ENCODE results near the gene LRMDA.
A peak's percentile ranks its signal among the peaks of the same experiment; 100 is the strongest.

Gene LRMDA

GRCh38 chr10:75658496-75658895 is 227.1 kb downstream of the LRMDA start:
- H3K36me3 Mint-ChIP-seq (ENCODE audit: low read depth), result peaks cover 6% of the 10 kb centered on the region
- H3K4me1 Mint-ChIP-seq, result peaks cover 78% of the 10 kb centered on the region
- H3K27ac Mint-ChIP-seq, result no peak overlapping the region
- peaks cover 3% of the 10 kb centered on the region for H3K9me3 Mint-ChIP-seq
- no peak for DNase-seq
- TF ChIP-seq CTCF (IDR thresholded peaks at IDR 0.05), result no peak
- H3K4me3 Mint-ChIP-seq, result no peak overlapping the region
- peaks cover 7% of the 10 kb centered on the region for H3K27me3 Mint-ChIP-seq (ENCODE audit: low read depth, poor library complexity)

GRCh38 chr10:75658915-75659314 is 227.5 kb downstream of the LRMDA start:
- TF ChIP-seq CTCF (IDR thresholded peaks at IDR 0.05), result no peak
- peaks cover 79% of the 10 kb centered on the region for H3K4me1 Mint-ChIP-seq
- H3K4me3 Mint-ChIP-seq, result no peak overlapping the region
- H3K9me3 Mint-ChIP-seq, result peaks cover 3% of the 10 kb centered on the region
- H3K27ac Mint-ChIP-seq, result no peak overlapping the region
- H3K36me3 Mint-ChIP-seq (ENCODE audit: low read depth), result peaks cover 6% of the 10 kb centered on the region
- no peak for DNase-seq
- H3K27me3 Mint-ChIP-seq (ENCODE audit: low read depth, poor library complexity), result peaks cover 7% of the 10 kb centered on the region

- peak overlapping the region; percentile 43 for H3K27ac Mint-ChIP-seq
- peaks cover 7% of the 10 kb centered on the region for H3K27me3 Mint-ChIP-seq (ENCODE audit: low read depth, poor library complexity)
- DNase-seq, result peak; percentile 54
- peaks cover 73% of the 10 kb centered on the region for H3K4me1 Mint-ChIP-seq
- H3K4me3 Mint-ChIP-seq, result peak overlapping the region; percentile 50
- H3K36me3 Mint-ChIP-seq (ENCODE audit: low read depth), result no peaks in the 10 kb centered on the region
- TF ChIP-seq CTCF (IDR thresholded peaks at IDR 0.05), result no peak
- peaks cover 2% of the 10 kb centered on the region for H3K9me3 Mint-ChIP-seq
Measured at GRCh38 chr10:75660823-75661222, 229.4 kb downstream of the LRMDA start.

- no peak overlapping the region for H3K27ac Mint-ChIP-seq
- no peaks in the 10 kb centered on the region for H3K36me3 Mint-ChIP-seq (ENCODE audit: low read depth)
- no peak for TF ChIP-seq CTCF (IDR thresholded peaks at IDR 0.05)
- DNase-seq, result no peak
- H3K27me3 Mint-ChIP-seq (ENCODE audit: low read depth, poor library complexity), result peaks cover 7% of the 10 kb centered on the region
- H3K4me3 Mint-ChIP-seq, result no peak overlapping the region
- H3K4me1 Mint-ChIP-seq, result peaks cover 54% of the 10 kb centered on the region
- no peaks in the 10 kb centered on the region for H3K9me3 Mint-ChIP-seq
Measured at GRCh38 chr10:75662715-75663114, 231.3 kb downstream of the LRMDA start.

GRCh38 chr10:75663947-75664664 is 232.7 kb downstream of the LRMDA start:
- H3K36me3 Mint-ChIP-seq (ENCODE audit: low read depth), result no peaks in the 10 kb centered on the region
- H3K4me3 Mint-ChIP-seq, result no peak overlapping the region
- peaks cover 4% of the 10 kb centered on the region for H3K27me3 Mint-ChIP-seq (ENCODE audit: low read depth, poor library complexity)
- no peak for DNase-seq
- no peak overlapping the region for H3K27ac Mint-ChIP-seq
- no peak for TF ChIP-seq CTCF (IDR thresholded peaks at IDR 0.05)
- H3K4me1 Mint-ChIP-seq, result peaks cover 46% of the 10 kb centered on the region
- H3K9me3 Mint-ChIP-seq, result peaks cover 3% of the 10 kb centered on the region

GRCh38 chr10:75664968-75665367 is 233.5 kb downstream of the LRMDA start:
- no peak for DNase-seq
- H3K4me3 Mint-ChIP-seq, result no peak overlapping the region
- peaks cover 2% of the 10 kb centered on the region for H3K36me3 Mint-ChIP-seq (ENCODE audit: low read depth)
- H3K27me3 Mint-ChIP-seq (ENCODE audit: low read depth, poor library complexity), result no peaks in the 10 kb centered on the region
- H3K27ac Mint-ChIP-seq, result no peak overlapping the region
- H3K4me1 Mint-ChIP-seq, result peaks cover 39% of the 10 kb centered on the region
- no peak for TF ChIP-seq CTCF (IDR thresholded peaks at IDR 0.05)
- peaks cover 10% of the 10 kb centered on the region for H3K9me3 Mint-ChIP-seq

Data from nephron progenitor cell (in vitro differentiated cells).